Osteocyte (in vitro differentiated cells): Measurements from ENCODE around the gene GRK6. TPM values are rescaled to one million over a fixed set of nuclear protein-coding genes. Genes with fewer than 3 reads are reported as not detected.

Source experiments
- DNase-seq: peaks from one replicate; pipeline ENCODE4 v3.0.0; 2021; ENCODE audit warnings: mixed read lengths; ENCODE audit not compliant: unreplicated experiment; ENCODE audit errors: extremely low spot score
- H3K27ac Mint-ChIP-seq: one replicate; pipeline ENCODE4 v1.8.0; 2021; ENCODE audit warnings: mild to moderate bottlenecking, mixed read lengths; ENCODE audit not compliant: unreplicated experiment
- H3K27me3 Mint-ChIP-seq: one replicate; pipeline ENCODE4 v1.8.0; 2021; ENCODE audit warnings: mixed read lengths; ENCODE audit not compliant: unreplicated experiment
- H3K36me3 Mint-ChIP-seq: one replicate; pipeline ENCODE4 v1.8.0; 2021; ENCODE audit warnings: mixed read lengths; ENCODE audit not compliant: unreplicated experiment
- H3K4me1 Mint-ChIP-seq: one replicate; pipeline ENCODE4 v1.8.0; 2021; ENCODE audit warnings: mixed read lengths; ENCODE audit not compliant: unreplicated experiment
- H3K4me3 Mint-ChIP-seq: one replicate; pipeline ENCODE4 v1.8.0; 2021; ENCODE audit warnings: mild to moderate bottlenecking, moderate library complexity, mixed read lengths; ENCODE audit not compliant: unreplicated experiment
- H3K9me3 Mint-ChIP-seq: one replicate; pipeline ENCODE4 v1.8.0; 2021; ENCODE audit warnings: mixed read lengths; ENCODE audit not compliant: unreplicated experiment
- CTCF ChIP-seq: fragments of 200-600 bp; sonication (generic); IDR thresholded peaks from 2 replicates; pipeline ENCODE4 v1.5.0; 2021; ENCODE audit warnings: antibody characterized with exemption, mild to moderate bottlenecking, moderate library complexity
- total RNA-seq: library from RNA; stranded (reverse); gene quantifications from 2 replicates; pipeline ENCODE4 v1.2.1, GENCODE V29; 2021

The GRK6 gene
- total RNA-seq, 1 donor from 2014 or later: 38.2 TPM

- no peak overlapping the region for H3K4me3 Mint-ChIP-seq
- TF ChIP-seq CTCF: no peak
- H3K9me3 Mint-ChIP-seq: no peaks in the 10 kb centered on the region
- H3K27me3 Mint-ChIP-seq: no peaks in the 10 kb centered on the region
- H3K27ac Mint-ChIP-seq: no peak overlapping the region
- H3K36me3 Mint-ChIP-seq: peaks cover 39% of the 10 kb centered on the region
- peaks cover 35% of the 10 kb centered on the region for H3K4me1 Mint-ChIP-seq
- no peak for DNase-seq
Observed at GRCh38 chr5:177487975-177488374, 61.5 kb downstream of the GRK6 start.

GRCh38 chr5:177489119-177489716, 62.7 kb downstream of the GRK6 start:
- no peaks in the 10 kb centered on the region for H3K9me3 Mint-ChIP-seq
- H3K4me3 Mint-ChIP-seq: no peak overlapping the region
- H3K4me1 Mint-ChIP-seq: peaks cover 39% of the 10 kb centered on the region
- no peak for DNase-seq
- peak; percentile 6 for TF ChIP-seq CTCF
- no peak overlapping the region for H3K27ac Mint-ChIP-seq
- H3K27me3 Mint-ChIP-seq: no peaks in the 10 kb centered on the region
- peaks cover 38% of the 10 kb centered on the region for H3K36me3 Mint-ChIP-seq

- Mint-ChIP-seq H3K4me3 (no peak overlapping the region), H3K4me1 (peaks cover 42% of the 10 kb centered on the region), H3K27ac (peak overlapping the region; percentile 64), H3K9me3 (no peaks in the 10 kb centered on the region), H3K36me3 (peaks cover 26% of the 10 kb centered on the region), H3K27me3 (no peaks in the 10 kb centered on the region)
- no peak for DNase-seq
- TF ChIP-seq CTCF: no peak
Observed at GRCh38 chr5:177490311-177490991, 64.0 kb downstream of the GRK6 start.

GRCh38 chr5:177490992-177491391, 64.5 kb downstream of the GRK6 start:
- Mint-ChIP-seq H3K4me3 (no peak overlapping the region), H3K27me3 (no peaks in the 10 kb centered on the region), H3K9me3 (no peaks in the 10 kb centered on the region), H3K4me1 (peaks cover 47% of the 10 kb centered on the region), H3K36me3 (peaks cover 25% of the 10 kb centered on the region), H3K27ac (peak overlapping the region; percentile 84)
- no peak for TF ChIP-seq CTCF
- no peak for DNase-seq

- peak overlapping the region; percentile 84 for H3K27ac Mint-ChIP-seq
- H3K4me3 Mint-ChIP-seq: no peak overlapping the region
- no peaks in the 10 kb centered on the region for H3K27me3 Mint-ChIP-seq
- peak; percentile 96 for TF ChIP-seq CTCF
- peaks cover 51% of the 10 kb centered on the region for H3K4me1 Mint-ChIP-seq
- DNase-seq: peak; percentile 93
- H3K36me3 Mint-ChIP-seq: peaks cover 25% of the 10 kb centered on the region
- H3K9me3 Mint-ChIP-seq: no peaks in the 10 kb centered on the region
Observed at GRCh38 chr5:177491429-177491945, 65.0 kb downstream of the GRK6 start.
